WTC11 (cell line): ENCODE results near the gene WNT10A. TPM values are rescaled to one million over a fixed set of nuclear protein-coding genes. Genes with fewer than 3 reads are reported as not detected.

ENCODE experiments used
- ATAC-seq: fragments of 200-7000 bp; cut with Tn5 transposase; 2 replicates; pipeline ENCODE4 v1.10.0; 2021; ENCODE audit warnings: mild to moderate bottlenecking, moderate library complexity
- CTCF ChIA-PET: fragments of 300-600 bp; sonication (Branson Sonifier 250); formaldehyde crosslinking; loops from one replicate; lab custom pipeline; 2021; ENCODE audit warnings: antibody characterized with exemption; lab: Charles Lee
- POLR2A ChIA-PET: fragments of 350-600 bp; sonication (Branson Sonifier 250); formaldehyde crosslinking; loops from one replicate; lab custom pipeline; 2021; ENCODE audit warnings: antibody characterized with exemption; lab: Charles Lee
- DNase-seq: peaks from one replicate; pipeline ENCODE4 v3.0.0; 2021; ENCODE audit warnings: low spot score
- H3K27ac Mint-ChIP-seq: 2 replicates; pipeline ENCODE4 v1.8.0; 2021; ENCODE audit warnings: mixed read lengths
- H3K27me3 Mint-ChIP-seq: 2 replicates; pipeline ENCODE4 v1.8.0; 2021; ENCODE audit warnings: low read depth, mild to moderate bottlenecking, moderate library complexity, mixed read lengths
- H3K36me3 Mint-ChIP-seq: 2 replicates; pipeline ENCODE4 v1.8.0; 2021; ENCODE audit warnings: mixed read lengths
- H3K4me1 Mint-ChIP-seq: 2 replicates; pipeline ENCODE4 v1.8.0; 2022; ENCODE audit warnings: mixed read lengths
- H3K4me3 Mint-ChIP-seq: 2 replicates; pipeline ENCODE4 v1.8.0; 2021; ENCODE audit warnings: mild to moderate bottlenecking, moderate library complexity, mixed read lengths
- H3K9me3 Mint-ChIP-seq: 2 replicates; pipeline ENCODE4 v1.8.0; 2021; ENCODE audit warnings: mixed read lengths
- ATF1 ChIP-seq: sonication (generic); formaldehyde crosslinking; IDR thresholded peaks from 2 replicates; pipeline ENCODE4 v1.8.1; 2023; ENCODE audit warnings: mild to moderate bottlenecking, moderate library complexity, missing genetic modification reagents
- CBFB ChIP-seq: sonication (generic); formaldehyde crosslinking; IDR thresholded peaks from 2 replicates; pipeline ENCODE4 v1.8.1; 2022; ENCODE audit warnings: mild to moderate bottlenecking, low read depth, missing genetic modification reagents
- EMX1 ChIP-seq: fragments of 250-450 bp; sonication (Bioruptor Pico); IDR thresholded peaks from 2 replicates; pipeline ENCODE4 v1.8.0; 2021; ENCODE audit warnings: mild to moderate bottlenecking
- ETV6 ChIP-seq: sonication (generic); formaldehyde crosslinking; IDR thresholded peaks from 2 replicates; pipeline ENCODE4 v1.8.1; 2022; ENCODE audit warnings: mild to moderate bottlenecking, missing genetic modification reagents
- FOXJ3 ChIP-seq: sonication (generic); formaldehyde crosslinking; IDR thresholded peaks from 2 replicates; pipeline ENCODE4 v1.9.0; 2021; ENCODE audit warnings: missing genetic modification reagents, mild to moderate bottlenecking, borderline replicate concordance
- FOXP1 ChIP-seq: sonication (generic); formaldehyde crosslinking; IDR thresholded peaks from 2 replicates; pipeline ENCODE4 v1.8.0; 2022; ENCODE audit warnings: missing genetic modification reagents, mild to moderate bottlenecking, moderate library complexity, borderline replicate concordance
- GRHL2 ChIP-seq: fragments of 250-450 bp; sonication (Bioruptor Pico); IDR thresholded peaks from 2 replicates; pipeline ENCODE4 v1.8.0; 2022; ENCODE audit warnings: mild to moderate bottlenecking, moderate library complexity; ENCODE audit not compliant: insufficient replicate concordance, severe bottlenecking
- IRF2 ChIP-seq: sonication (generic); formaldehyde crosslinking; IDR thresholded peaks from 2 replicates; pipeline ENCODE4 v1.8.0; 2022; ENCODE audit warnings: low read depth, missing genetic modification reagents, borderline replicate concordance
- PRRX2 ChIP-seq: fragments of 250-450 bp; sonication (Bioruptor Pico); IDR thresholded peaks from 2 replicates; pipeline ENCODE4 v1.8.0; 2021; ENCODE audit warnings: mild to moderate bottlenecking
- RORB ChIP-seq: fragments of 250-450 bp; sonication (Bioruptor Pico); IDR thresholded peaks from 2 replicates; pipeline ENCODE4 v1.9.0; 2021; ENCODE audit warnings: mild to moderate bottlenecking
- total RNA-seq: library from RNA; stranded (reverse); gene quantifications from 3 replicates; pipeline ENCODE4 v1.2.3, GENCODE V29; 2021
- TF ChIP-seq, protein P1 (sequence below): sonication (generic); formaldehyde crosslinking; IDR thresholded peaks from 2 replicates; pipeline ENCODE4 v1.8.0; 2022; ENCODE audit warnings: mild to moderate bottlenecking, missing genetic modification reagents
- TF ChIP-seq, protein P2 (sequence below): sonication (generic); formaldehyde crosslinking; IDR thresholded peaks from 2 replicates; pipeline ENCODE4 v1.8.0; 2023; ENCODE audit warnings: missing genetic modification reagents
- TF ChIP-seq, protein P3 (sequence below): fragments of 250-450 bp; sonication (Bioruptor Pico); IDR thresholded peaks from 2 replicates; pipeline ENCODE4 v2.1.2; 2022; ENCODE audit warnings: mild to moderate bottlenecking, moderate library complexity
- TF ChIP-seq, protein P4 (sequence below): sonication (generic); formaldehyde crosslinking; IDR thresholded peaks from 2 replicates; pipeline ENCODE4 v1.8.1; 2023; ENCODE audit warnings: mild to moderate bottlenecking, missing genetic modification reagents
- TF ChIP-seq, protein P5 (sequence below): sonication (generic); formaldehyde crosslinking; IDR thresholded peaks from 2 replicates; pipeline ENCODE4 v1.8.1; 2023; ENCODE audit warnings: mild to moderate bottlenecking, moderate library complexity, missing genetic modification reagents
- TF ChIP-seq, protein P6 (sequence below): sonication (generic); formaldehyde crosslinking; IDR thresholded peaks from 2 replicates; pipeline ENCODE4 v1.8.0; 2022; ENCODE audit warnings: mild to moderate bottlenecking, missing genetic modification reagents
- TF ChIP-seq, protein P7 (sequence below): sonication (generic); formaldehyde crosslinking; IDR thresholded peaks from 2 replicates; pipeline ENCODE4 v1.8.0; 2023; ENCODE audit warnings: missing genetic modification reagents, mild to moderate bottlenecking, borderline replicate concordance

WNT10A gene
- total RNA-seq, 1 experiment from 2014 or later, result not detected

DNA sequence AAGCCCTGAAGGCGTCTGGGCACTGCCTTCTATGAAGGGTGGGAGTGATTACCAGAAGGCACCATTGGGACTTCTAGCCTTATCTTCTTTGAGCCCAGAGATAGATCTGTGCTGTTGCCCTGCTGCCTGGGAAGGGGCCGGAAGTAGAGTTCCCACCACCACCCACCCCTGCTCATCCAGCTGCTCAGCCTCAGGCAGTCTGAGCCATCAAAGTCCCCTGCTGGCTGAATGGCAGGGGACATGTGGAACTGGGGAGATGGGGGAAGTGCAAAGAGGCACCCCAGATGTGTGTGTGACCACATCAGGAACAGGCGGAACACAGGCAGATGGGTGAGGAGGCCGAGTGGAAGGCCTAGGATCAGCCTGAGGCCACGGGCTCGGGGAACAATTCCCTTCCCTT lies 3.3 kb upstream of the WNT10A start:
- Mint-ChIP-seq H3K9me3 (no peaks in the 10 kb centered on the region), H3K27me3 (peaks cover 97% of the 10 kb centered on the region), H3K4me3 (no peak overlapping the region), H3K4me1 (peaks cover 26% of the 10 kb centered on the region), H3K36me3 (no peaks in the 10 kb centered on the region)
- no peak for ATAC-seq
- TF ChIP-seq ETV6 (CRISPR knock-in tag) (no peak), CBFB (CRISPR knock-in tag) (no peak), ATF1 (CRISPR knock-in tag) (no peak), EMX1 (no peak), GRHL2 (no peak), IRF2 (CRISPR knock-in tag) (no peak), FOXP1 (CRISPR knock-in tag) (no peak), PRRX2 (no peak), RORB (CRISPR knock-in tag) (no peak), FOXJ3 (no peak)
- TF ChIP-seq, protein P1, sequence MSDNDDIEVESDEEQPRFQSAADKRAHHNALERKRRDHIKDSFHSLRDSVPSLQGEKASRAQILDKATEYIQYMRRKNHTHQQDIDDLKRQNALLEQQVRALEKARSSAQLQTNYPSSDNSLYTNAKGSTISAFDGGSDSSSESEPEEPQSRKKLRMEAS, result no peak
- TF ChIP-seq, protein P2, sequence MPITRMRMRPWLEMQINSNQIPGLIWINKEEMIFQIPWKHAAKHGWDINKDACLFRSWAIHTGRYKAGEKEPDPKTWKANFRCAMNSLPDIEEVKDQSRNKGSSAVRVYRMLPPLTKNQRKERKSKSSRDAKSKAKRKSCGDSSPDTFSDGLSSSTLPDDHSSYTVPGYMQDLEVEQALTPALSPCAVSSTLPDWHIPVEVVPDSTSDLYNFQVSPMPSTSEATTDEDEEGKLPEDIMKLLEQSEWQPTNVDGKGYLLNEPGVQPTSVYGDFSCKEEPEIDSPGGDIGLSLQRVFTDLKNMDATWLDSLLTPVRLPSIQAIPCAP (CRISPR knock-in tag), result no peak
- TF ChIP-seq, protein P3, sequence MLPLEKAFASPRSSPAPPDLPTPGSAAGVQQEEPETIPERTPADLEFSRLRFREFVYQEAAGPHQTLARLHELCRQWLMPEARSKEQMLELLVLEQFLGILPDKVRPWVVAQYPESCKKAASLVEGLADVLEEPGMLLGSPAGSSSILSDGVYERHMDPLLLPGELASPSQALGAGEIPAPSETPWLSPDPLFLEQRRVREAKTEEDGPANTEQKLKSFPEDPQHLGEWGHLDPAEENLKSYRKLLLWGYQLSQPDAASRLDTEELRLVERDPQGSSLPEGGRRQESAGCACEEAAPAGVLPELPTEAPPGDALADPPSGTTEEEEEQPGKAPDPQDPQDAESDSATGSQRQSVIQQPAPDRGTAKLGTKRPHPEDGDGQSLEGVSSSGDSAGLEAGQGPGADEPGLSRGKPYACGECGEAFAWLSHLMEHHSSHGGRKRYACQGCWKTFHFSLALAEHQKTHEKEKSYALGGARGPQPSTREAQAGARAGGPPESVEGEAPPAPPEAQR, result no peak
- TF ChIP-seq, protein P4, sequence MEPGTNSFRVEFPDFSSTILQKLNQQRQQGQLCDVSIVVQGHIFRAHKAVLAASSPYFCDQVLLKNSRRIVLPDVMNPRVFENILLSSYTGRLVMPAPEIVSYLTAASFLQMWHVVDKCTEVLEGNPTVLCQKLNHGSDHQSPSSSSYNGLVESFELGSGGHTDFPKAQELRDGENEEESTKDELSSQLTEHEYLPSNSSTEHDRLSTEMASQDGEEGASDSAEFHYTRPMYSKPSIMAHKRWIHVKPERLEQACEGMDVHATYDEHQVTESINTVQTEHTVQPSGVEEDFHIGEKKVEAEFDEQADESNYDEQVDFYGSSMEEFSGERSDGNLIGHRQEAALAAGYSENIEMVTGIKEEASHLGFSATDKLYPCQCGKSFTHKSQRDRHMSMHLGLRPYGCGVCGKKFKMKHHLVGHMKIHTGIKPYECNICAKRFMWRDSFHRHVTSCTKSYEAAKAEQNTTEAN (CRISPR knock-in tag), result no peak
- TF ChIP-seq, protein P5, sequence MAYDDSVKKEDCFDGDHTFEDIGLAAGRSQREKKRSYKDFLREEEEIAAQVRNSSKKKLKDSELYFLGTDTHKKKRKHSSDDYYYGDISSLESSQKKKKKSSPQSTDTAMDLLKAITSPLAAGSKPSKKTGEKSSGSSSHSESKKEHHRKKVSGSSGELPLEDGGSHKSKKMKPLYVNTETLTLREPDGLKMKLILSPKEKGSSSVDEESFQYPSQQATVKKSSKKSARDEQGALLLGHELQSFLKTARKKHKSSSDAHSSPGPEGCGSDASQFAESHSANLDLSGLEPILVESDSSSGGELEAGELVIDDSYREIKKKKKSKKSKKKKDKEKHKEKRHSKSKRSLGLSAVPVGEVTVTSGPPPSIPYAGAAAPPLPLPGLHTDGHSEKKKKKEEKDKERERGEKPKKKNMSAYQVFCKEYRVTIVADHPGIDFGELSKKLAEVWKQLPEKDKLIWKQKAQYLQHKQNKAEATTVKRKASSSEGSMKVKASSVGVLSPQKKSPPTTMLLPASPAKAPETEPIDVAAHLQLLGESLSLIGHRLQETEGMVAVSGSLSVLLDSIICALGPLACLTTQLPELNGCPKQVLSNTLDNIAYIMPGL (CRISPR knock-in tag), result no peak
- TF ChIP-seq, protein P6, sequence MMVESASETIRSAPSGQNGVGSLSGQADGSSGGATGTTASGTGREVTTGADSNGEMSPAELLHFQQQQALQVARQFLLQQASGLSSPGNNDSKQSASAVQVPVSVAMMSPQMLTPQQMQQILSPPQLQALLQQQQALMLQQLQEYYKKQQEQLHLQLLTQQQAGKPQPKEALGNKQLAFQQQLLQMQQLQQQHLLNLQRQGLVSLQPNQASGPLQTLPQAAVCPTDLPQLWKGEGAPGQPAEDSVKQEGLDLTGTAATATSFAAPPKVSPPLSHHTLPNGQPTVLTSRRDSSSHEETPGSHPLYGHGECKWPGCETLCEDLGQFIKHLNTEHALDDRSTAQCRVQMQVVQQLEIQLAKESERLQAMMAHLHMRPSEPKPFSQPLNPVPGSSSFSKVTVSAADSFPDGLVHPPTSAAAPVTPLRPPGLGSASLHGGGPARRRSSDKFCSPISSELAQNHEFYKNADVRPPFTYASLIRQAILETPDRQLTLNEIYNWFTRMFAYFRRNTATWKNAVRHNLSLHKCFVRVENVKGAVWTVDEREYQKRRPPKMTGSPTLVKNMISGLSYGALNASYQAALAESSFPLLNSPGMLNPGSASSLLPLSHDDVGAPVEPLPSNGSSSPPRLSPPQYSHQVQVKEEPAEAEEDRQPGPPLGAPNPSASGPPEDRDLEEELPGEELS (CRISPR knock-in tag), result no peak
- TF ChIP-seq, protein P7, sequence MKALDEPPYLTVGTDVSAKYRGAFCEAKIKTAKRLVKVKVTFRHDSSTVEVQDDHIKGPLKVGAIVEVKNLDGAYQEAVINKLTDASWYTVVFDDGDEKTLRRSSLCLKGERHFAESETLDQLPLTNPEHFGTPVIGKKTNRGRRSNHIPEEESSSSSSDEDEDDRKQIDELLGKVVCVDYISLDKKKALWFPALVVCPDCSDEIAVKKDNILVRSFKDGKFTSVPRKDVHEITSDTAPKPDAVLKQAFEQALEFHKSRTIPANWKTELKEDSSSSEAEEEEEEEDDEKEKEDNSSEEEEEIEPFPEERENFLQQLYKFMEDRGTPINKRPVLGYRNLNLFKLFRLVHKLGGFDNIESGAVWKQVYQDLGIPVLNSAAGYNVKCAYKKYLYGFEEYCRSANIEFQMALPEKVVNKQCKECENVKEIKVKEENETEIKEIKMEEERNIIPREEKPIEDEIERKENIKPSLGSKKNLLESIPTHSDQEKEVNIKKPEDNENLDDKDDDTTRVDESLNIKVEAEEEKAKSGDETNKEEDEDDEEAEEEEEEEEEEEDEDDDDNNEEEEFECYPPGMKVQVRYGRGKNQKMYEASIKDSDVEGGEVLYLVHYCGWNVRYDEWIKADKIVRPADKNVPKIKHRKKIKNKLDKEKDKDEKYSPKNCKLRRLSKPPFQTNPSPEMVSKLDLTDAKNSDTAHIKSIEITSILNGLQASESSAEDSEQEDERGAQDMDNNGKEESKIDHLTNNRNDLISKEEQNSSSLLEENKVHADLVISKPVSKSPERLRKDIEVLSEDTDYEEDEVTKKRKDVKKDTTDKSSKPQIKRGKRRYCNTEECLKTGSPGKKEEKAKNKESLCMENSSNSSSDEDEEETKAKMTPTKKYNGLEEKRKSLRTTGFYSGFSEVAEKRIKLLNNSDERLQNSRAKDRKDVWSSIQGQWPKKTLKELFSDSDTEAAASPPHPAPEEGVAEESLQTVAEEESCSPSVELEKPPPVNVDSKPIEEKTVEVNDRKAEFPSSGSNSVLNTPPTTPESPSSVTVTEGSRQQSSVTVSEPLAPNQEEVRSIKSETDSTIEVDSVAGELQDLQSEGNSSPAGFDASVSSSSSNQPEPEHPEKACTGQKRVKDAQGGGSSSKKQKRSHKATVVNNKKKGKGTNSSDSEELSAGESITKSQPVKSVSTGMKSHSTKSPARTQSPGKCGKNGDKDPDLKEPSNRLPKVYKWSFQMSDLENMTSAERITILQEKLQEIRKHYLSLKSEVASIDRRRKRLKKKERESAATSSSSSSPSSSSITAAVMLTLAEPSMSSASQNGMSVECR, result no peak
- TF ChIP-seq, all 79 proteins: peak for 0
- ChIA-PET CTCF (interaction anchor here (1.1 to 17.9 kb wide), 18 partner anchors 9 to 277 kb away, joined by 3 to 422 read pairs (median 10); partner anchors contain the start of genes BCS1L, CDK5R2, CRYBA2 and WNT6), POLR2A (no interaction called here)
- H3K27ac Mint-ChIP-seq, result no peak overlapping the region; the same call in 1 of the 2 replicates
- DNase-seq, result no peak
